Muscle of arm (tissue), 14 donors: ENCODE data around the gene RBM41. TPM values are rescaled to one million over a fixed set of nuclear protein-coding genes. Genes with fewer than 3 reads are reported as not detected.
"Not testable (repeated sequence)": the region's sequence is repeated elsewhere in the genome, so short reads cannot be mapped to it uniquely, and the experiment has no call there.

Experiments used
- DNase-seq: peaks from one replicate; pipeline ENCODE4 v3.0.0-alpha.2; 2013
- long read RNA-seq, 11 donors: transcript quantifications; one replicate each; lab custom pipeline, GENCODE V29; 2026
- polyA plus RNA-seq, 12 donors: library from polyadenylated mRNA; unstranded; fragments of 120-200 nt; gene quantifications; one replicate each; pipeline ENCODE4 v1.2.1, GENCODE V29; 2013; ENCODE audit not compliant: insufficient read length in 12 of 12

The RBM41 gene
- polyA plus RNA-seq, result 10 to 100 TPM in 7 of 12 donors, 1 to 10 TPM in 4, not detected in 1; 3.6 to 19.5 (median 12.2) TPM
- long read RNA-seq, donor 1, partial matches to known transcripts, result 0 of 1 reads
- long read RNA-seq, donor 1, other reads (novel, unspliced or antisense), result 0 of 1 reads
- long read RNA-seq, donor 2, result 0 reads
- long read RNA-seq, donor 3, partial matches to known transcripts, result 0 of 1 reads
- long read RNA-seq, donor 3, other reads (novel, unspliced or antisense), result 0 of 1 reads
- long read RNA-seq, donor 4, result 0 reads
- long read RNA-seq, donor 5, partial matches to known transcripts, result 0 of 1 reads
- long read RNA-seq, donor 5, other reads (novel, unspliced or antisense), result 0 of 1 reads
- long read RNA-seq, donor 6, result 0 reads
- long read RNA-seq, donor 7, result 0 reads
- long read RNA-seq, donor 8, partial matches to known transcripts, result 0 of 1 reads
- long read RNA-seq, donor 8, other reads (novel, unspliced or antisense), result 0 of 1 reads
- long read RNA-seq, donor 9, result 0 reads
- long read RNA-seq, donor 10, result 0 reads
- long read RNA-seq, donor 11, partial matches to known transcripts, result 0 of 1 reads
- long read RNA-seq, donor 11, other reads (novel, unspliced or antisense), result 0 of 1 reads

GRCh38 chrX:107118322-107119147 lies at the start of gene RBM41:
Gene RBM41, minus strand, starts transcription at chrX:107118822. Its CDS starts 49 bp downstream, at chrX:107118773.
- peak; percentile 74 for DNase-seq

DNA sequence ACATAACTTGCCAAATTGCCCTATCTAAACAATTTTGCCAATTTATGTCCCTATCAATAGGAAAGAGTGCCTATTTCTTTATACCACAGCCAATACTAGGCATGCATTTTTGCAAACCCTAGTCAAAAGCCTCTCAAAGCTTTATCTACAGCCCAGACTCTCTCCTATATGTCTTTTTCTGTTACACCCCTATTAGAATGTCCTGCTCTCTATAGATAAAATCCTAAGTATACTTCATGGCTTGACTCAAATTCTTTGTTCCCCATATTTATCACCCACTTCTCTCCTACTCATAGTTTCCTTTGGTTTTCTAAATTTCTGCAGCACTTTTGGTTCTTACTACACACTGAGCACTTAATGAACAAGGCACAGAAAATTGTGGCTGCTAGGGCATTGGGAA lies 49.6 kb upstream of the RBM41 start:
- no peak for DNase-seq

DNA sequence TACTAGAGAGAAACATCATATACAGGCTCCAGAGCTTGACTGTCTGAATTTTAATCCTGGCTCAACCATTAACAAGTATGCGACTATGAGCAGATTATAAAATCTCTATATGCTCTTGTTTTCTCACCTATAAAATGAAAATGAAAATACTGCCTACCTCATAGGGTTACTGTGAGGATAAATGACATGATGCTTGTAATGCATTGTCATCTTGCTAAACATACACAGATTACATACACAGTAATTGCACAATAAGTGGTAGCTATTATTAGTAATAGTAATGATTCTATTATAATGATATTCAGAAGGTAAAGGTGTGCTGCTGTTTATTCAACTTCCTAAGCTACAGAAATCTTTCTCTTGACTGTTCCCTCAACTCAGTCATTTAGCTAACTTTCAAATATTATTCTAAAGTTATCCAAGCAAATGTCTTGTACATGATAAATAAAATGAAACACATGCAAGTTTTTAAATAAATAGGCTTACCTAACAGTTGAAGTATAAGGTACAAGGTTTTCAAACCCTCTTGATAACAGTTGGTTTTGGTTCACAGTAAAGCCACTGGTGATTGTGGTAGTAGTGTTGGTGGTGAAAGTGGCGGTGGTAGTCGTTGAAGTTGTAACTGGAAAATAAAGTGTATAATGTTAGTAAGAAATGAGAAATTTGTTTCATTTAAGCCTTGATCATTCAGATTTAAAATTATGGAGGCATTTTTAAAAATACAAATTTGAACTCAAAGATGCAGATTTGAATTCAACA lies 48.7 kb upstream of the RBM41 start:
- DNase-seq, result no peak

DNA sequence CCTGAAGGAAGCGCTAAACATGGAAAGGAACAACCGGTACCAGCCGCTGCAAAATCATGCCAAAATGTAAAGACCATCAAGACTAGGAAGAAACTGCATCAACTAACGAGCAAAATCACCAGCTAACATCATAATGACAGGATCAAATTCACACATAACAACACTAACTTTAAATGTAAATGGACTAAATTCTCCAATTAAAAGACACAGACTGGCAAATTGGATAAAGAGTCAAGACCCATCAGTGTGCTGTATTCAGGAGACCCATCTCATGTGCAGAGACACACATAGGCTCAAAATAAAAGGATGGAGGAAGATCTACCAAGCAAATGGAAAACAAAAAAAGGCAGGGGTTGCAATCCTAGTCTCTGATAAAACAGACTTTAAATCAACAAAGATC lies 39.0 kb upstream of the RBM41 start:
- not testable (repeated sequence) for DNase-seq

DNA sequence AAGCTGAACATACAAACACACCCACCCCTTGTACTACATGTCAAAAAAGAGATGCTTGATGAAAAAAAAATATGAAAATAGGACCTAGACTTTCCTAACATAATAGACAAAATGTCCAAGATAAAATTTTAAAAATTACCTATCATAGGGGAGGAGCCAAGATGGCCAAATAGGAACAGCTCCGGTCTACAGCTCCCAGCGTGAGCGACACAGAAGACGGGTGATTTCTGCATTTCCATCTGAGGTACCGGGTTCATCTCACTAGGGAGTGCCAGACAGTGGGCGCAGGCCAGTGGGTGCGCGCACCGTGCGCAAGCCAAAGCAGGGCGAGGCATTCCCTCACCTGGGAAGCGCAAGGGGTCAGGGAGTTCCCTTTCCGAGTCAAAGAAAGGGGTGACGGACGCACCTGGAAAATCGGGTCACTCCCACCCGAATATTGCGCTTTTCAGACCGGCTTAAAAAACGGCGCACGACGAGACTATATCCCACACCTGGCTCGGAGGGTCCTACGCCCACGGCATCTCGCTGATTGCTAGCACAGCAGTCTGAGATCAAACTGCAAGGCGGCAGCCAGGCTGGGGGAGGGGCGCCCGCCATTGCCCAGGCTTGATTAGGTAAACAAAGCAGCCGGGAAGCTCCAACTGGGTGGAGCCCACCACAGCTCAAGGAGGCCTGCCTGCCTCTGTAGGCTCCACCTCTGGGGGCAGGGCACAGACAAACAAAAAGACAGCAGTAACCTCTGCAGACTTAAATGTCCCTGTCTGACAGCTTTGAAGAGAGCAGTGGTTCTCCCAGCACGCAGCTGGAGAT lies 37.2 kb upstream of the RBM41 start:
- not testable (repeated sequence) for DNase-seq

DNA sequence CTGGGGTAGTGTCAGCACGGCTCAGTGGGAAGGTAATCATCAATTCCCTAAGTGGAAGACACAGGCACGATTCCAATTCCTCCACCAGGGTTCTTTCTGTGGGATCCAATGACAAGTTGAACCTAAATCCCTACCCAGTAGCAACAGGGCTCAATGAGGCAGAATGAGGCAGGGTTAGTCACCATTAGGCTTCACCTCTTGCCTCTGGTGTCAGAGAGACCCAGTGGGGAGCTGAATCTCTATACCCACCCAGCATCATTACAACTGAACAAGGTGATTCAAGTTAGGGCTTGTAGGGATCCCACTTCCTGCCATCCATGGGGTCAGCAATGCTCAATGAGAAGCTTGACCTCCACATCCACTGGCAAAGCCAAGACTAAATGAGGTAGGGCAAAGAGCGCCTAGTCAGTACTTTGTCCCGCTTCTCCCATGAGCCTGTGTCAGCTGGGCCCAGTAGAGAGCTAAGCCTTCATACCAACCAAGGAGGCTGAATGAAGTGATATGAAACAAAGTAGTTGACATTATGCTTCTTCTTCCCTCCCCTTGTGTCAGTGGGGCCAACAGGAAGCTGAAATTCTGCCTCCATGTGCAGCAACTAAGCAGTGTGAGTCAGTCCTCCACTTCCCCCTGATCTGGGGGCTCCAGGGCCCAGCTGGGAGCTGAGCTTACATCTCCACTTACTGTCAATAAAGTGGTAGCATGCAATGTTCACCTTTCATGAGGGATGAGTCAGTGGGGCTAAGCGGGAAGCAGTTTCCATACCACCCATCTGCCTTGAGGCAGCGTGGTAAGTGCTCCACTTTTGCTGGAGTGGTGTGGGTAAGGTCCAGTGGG lies 36.4 kb upstream of the RBM41 start:
- DNase-seq, result no peak

DNA sequence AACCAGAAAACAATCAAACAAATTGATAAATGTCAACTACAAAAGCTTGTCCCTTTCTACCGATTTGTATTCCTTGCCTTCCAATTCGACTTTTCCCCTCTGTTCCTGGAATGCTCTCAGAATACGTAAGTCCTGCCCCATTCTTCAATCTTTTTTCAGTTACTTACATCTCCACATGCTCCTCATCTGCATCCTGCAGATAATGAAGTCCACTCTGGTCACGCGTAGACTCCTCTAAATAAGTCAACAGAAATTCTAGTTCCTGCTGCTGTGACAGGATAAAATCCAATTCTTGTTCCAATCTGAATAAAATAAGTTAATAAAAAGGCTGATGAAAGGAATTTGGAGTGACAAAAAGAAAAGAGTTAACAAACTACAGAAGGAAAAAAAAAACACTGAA lies 34.4 kb upstream of the RBM41 start:
- no peak for DNase-seq

DNA sequence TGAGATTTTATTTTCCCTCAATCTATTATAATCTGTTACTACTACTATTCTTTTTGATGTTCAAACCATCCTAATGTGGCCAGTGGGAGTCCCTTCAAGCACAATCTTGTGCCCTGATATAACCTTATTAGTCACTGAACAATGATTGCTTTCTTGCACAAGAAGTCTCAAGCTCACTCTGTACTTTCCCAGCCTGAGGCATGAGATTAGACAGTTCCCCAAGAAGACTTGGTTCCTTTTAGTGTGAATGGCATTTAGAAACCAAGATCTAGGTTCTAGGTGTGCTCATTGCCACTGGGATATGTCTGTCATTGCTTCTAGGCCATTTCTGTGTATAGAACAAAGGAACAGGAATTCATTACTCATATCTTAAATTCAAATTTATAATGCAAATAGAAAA lies 28.0 kb upstream of the RBM41 start:
- DNase-seq, result no peak

- no peak for DNase-seq
Observed at GRCh38 chrX:107135965-107136307, 17.3 kb upstream of the RBM41 start.

DNA sequence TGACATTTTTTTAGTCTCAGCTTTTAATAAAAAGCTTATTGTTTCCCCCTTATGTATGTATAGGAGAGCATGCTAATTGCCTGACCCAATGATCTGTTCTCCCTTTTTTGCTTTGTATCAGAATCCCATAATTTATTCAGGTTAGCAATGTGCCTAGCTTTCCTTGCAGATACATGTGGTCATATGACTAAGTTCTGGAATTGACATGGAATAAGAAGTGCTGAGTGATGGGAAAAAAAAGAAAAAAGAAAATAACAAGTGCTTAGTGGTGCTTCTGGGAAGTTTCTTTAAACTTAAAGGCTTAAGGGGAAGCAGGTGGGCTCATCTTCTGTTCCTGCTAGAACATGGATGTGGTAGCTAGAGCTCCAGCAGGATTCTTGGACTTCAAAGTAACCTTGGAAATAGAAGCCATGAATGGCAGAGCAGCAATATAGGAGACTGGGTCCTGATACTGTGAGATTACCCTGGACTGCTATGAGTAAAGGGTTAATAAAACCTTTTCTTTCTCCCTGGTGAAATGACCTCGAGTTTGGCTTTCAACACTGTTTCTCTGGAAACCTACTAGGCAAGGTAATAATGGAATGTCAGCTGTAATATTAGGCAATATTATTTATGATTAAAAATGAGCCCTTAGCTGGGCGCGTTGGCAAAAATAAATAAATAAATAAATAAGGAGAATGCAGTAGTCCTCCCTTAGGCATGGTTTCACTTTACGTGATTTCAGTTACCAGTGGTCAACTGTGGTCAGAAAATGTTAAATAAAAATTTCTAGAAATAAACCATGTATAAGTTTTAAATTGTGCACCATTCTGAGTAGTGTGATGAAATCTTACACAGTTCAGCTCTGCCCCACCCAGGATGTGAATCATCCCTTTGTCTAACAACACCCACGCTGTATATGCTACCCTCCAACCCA lies 16.7 kb upstream of the RBM41 start:
- no peak for DNase-seq

DNA sequence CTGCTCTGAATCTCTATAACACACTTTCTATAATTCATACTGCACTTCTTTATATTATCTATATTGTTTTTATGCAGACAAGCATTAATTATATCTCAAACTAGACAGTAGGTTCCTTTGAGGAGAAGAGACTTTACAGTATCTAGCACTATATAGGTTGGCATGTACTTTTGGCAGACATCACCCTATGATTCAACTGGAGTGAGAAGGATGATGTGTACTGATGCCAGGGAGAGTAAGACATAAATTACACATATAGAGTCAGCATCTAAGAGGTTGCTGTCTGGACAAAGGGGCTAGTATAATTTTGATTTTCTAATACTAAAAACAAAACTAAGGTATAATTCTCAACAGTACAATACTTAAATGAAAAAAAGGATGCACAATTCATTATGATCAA lies 5.1 kb upstream of the RBM41 start:
- DNase-seq, result no peak

- DNase-seq, result no peak
Observed at GRCh38 chrX:107119283-107119682, 661 bp upstream of the RBM41 start.

DNA sequence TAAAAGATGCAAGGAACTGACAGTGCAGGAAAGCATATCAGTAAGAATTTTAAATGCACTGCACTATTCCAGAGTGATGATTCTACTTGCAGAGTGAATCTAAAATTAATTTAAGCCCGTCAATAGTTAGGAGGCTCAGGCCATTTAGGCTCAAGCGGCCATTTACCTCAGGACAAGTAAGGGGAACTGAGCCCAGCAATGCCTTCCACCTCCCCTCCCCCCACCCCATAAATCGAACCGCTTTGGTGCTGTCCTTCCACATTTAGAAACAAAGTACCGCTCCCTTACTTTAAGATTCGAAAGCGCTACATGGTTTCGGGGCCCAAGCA lies 665 bp downstream of the RBM41 start:
- DNase-seq, result peak; percentile 13

GRCh38 chrX:107107459-107107858 lies 11.2 kb downstream of the RBM41 start:
- no peak for DNase-seq

DNA sequence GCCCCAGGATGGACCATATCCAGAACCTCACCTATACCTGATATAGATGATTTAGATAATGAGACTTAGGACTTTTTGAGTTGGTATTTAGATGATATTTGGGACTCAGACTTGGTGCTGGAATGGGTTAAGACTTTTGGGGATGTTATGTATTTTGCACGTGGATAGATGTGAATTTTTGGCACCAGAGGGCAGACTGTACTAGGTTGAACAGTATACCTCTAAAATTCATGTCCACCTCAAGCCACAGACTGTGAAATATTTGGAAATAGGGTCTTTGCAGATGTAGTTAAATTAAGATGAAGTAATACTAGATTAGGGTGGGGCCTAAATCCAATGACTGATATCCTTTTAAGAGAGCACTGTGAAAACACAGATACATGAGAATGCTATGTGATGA lies 15.6 kb downstream of the RBM41 start:
- DNase-seq, result no peak

DNA sequence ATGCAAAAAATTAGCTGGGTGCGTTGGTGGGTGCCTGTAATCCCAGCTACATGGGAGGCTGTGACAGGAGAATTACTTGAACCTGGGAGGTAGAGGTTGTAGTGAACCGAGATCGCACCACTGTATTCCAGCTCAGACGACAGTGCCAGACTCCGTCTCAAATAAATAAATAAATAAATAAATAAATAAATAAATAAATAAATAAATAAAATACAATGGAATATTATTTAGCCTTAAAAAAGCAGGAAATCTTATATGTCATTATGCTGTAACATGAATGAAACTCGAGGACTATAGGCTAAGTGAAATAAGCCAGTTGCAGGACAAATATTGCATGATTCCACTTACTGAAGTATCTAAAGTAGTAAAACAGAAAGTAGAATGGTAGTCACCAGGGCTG lies 42.5 kb downstream of the RBM41 start:
- no peak for DNase-seq

DNA sequence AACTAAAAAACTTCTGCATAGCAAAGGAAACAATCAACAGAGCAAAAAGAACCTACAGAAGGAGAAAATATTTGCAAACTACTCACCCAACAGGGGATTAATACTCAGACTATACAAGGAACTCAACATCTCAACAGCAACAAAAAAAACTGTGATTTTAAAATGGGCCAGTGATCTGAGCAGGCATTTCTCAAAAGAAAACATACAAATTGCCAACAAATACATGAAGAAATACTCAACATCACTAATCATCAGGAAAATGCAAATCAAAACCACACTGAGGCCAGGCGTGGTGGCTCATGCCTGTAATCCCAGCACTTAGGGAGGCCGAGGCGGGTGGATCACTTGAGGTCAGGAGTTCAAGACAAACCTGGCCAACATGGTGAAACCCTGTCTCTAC lies 60.9 kb downstream of the RBM41 start:
- DNase-seq, result not testable (repeated sequence)

GRCh38 chrX:107054978-107055377 lies 63.6 kb downstream of the RBM41 start:
- DNase-seq, result no peak

GRCh38 chrX:107050195-107050709 lies 68.4 kb downstream of the RBM41 start:
- DNase-seq, result no peak
